Fibroblast of skin of abdomen (primary cell): ENCODE results near the gene GPR15.

ENCODE experiments used
- DNase-seq: peaks from one replicate; pipeline ENCODE4 v3.0.0-alpha.2; 2013

GPR15 gene

DNA sequence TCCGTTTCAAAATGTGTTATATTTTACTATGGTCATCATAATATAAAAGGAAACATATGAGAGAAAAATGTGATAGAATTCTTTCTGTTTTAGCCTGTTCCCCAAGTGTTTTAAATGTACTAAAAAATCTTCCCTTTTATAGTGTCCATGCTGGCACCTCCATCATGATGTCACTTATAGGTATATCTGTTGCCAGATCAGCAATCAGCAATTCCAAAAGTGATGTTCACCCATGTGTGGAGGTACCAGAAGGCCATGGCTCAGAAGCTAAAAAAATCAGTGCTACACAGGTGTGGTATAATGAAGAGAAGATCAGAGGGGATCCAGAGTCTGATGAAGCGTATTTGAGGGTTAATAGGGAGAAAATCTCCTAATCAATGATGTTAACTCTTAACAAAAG is 1.1 kb upstream of the GPR15 start:
- no peak for DNase-seq

DNA sequence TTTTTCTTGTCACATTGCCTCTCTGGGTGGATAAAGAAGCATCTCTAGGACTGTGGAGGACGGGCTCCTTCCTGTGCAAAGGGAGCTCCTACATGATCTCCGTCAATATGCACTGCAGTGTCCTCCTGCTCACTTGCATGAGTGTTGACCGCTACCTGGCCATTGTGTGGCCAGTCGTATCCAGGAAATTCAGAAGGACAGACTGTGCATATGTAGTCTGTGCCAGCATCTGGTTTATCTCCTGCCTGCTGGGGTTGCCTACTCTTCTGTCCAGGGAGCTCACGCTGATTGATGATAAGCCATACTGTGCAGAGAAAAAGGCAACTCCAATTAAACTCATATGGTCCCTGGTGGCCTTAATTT is 478 bp downstream of the GPR15 start:
- DNase-seq = no peak

- DNase-seq = no peak
Measured at GRCh38 chr3:98532709-98533571, 1.2 kb downstream of the GPR15 start.

DNA sequence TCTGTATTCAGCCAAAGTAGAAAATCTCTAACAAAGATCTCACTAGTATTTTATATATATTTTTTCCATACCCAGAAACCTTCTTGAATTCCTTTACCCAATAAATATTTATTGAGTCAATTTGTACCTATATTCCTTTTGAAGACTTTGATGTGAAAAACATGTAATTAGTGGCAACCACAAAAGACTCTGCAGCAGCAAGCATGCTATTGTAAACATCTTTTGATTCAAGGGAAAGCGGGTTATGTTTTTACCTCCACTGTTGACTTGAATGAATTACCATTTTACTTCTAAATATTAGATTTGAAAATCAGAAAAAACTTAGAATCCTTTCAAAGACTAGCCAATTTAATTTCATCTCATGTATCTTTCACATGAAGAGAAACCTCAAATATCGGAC is 2.4 kb downstream of the GPR15 start:
- DNase-seq = no peak

DNA sequence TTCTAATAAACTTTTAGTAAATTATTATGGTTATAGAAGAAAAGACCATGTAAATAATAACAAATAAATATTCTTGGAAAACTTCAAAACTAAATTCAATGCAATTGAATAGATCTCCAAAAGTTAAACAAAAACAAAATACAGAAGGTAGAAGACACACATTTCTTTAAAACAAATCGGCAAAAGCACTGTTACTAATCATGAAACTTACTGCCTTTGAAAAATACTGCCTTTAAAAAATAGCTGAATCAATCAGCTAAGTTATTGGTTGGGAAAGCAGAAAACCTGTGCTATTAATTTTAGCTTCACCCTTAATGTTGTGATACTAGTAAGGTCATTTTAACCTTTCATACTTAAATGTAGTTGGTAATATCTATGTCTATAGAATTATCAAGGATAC is 3.0 kb downstream of the GPR15 start:
- DNase-seq = no peak

DNA sequence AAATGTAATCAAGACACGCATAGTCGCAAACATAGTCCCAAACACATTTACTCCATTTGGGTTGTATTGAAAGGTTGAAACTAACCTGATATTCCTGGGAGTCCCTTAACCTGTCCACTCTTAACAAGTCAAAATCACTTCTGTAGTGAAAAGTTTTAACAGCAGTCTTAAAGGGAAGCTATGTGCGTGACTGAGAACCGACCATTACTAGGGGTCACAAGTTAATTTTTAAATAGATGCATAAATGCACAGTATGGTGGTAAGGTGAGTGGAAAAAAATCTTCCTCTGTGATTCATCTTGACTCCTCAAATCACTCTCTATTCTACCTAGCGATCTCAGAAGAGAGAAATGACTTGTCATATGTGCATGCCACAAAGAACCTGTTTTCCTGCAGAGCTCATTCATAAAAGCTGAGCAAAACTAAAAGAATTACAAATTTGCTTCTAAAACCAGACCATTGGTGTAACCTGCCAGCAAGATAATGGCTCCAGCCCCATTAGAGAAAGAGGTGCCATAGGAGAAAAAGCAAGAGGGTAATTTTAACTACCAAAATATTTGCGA is 4.8 kb downstream of the GPR15 start:
- DNase-seq = no peak

GRCh38 chr3:98540346-98540745 is 8.6 kb downstream of the GPR15 start:
- no peak for DNase-seq

DNA sequence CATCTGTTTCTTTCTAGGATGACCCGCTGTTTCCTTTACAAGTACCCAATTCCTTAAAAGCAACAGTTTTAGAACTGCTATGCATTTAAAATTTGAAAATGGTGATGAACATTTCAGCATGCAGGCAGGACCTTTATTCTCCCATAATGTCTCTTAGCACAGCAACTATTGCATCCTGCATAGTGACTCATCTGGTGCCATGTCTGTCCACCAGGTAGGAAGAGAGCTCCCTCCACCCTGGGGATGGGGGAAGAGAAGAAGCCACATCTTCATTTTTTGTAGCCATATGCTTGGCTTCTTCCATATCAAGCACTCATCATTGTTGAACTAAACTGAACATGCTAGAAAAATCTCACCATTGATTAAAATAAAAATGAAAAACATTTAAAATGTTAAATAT is 9.9 kb downstream of the GPR15 start:
- DNase-seq = no peak

DNA sequence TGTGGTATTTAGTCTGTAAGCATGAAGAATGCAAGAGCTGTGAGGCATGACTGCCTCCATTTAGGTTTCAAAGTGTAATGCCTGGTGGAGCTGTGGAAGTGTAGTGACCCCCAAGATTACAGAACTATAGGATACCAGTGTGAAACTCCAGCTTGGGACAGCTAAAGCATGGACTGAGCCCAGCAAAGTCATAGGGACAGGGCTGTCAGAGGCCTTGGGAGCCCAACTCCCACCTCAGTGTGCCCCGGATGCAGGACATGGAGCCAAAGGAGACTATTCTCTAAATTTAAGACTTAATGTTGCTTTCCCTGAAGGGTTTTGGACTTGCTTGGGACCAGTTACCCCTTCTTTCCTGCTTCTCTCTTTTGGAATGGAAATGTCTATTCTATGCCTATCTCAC is 10.8 kb downstream of the GPR15 start:
- no peak for DNase-seq

- DNase-seq = no peak
Measured at GRCh38 chr3:98545940-98546339, 14.2 kb downstream of the GPR15 start.

DNA sequence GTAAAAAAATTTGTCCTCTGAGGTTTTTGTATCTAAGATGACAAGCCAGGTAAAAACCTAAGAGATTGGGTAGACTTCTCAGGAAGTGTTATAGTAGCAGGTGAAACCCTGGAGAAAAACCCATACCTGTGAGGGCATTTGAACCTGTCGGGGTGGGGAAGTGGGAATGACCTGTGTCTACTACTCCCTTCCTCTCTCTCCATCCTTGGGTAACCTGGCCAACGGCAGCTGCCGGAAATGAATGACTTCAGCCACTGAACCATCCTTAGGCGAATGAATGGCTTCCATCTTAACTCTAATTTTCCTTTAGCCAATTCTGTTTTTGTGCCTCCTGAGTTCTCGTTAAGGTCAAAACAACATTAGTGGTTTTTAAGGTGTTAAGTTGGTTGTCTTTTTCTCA is 16.8 kb downstream of the GPR15 start:
- no peak for DNase-seq

- DNase-seq = no peak
Measured at GRCh38 chr3:98550833-98551232, 19.1 kb downstream of the GPR15 start.

DNA sequence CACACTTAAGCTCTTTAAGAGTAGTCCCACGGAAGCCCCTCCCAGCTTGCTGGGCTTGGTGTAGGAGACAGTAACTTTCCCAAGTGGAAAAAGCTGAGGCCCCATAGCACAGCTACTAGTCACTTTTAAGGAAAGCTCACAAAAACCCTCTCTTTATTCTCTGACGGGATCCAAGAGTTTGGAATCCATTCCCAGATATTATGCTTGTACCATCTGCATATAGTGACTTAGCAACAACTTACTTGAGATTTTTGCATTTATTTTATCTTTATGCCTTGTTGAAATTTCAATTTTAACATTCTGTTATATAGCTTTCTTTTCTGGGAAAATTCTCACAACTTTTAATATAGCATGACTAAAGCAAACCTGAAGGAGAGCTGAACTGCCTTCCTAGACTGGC is 19.5 kb downstream of the GPR15 start:
- DNase-seq = no peak

- DNase-seq = no peak
Measured at GRCh38 chr3:98551754-98552153, 20.0 kb downstream of the GPR15 start.

DNA sequence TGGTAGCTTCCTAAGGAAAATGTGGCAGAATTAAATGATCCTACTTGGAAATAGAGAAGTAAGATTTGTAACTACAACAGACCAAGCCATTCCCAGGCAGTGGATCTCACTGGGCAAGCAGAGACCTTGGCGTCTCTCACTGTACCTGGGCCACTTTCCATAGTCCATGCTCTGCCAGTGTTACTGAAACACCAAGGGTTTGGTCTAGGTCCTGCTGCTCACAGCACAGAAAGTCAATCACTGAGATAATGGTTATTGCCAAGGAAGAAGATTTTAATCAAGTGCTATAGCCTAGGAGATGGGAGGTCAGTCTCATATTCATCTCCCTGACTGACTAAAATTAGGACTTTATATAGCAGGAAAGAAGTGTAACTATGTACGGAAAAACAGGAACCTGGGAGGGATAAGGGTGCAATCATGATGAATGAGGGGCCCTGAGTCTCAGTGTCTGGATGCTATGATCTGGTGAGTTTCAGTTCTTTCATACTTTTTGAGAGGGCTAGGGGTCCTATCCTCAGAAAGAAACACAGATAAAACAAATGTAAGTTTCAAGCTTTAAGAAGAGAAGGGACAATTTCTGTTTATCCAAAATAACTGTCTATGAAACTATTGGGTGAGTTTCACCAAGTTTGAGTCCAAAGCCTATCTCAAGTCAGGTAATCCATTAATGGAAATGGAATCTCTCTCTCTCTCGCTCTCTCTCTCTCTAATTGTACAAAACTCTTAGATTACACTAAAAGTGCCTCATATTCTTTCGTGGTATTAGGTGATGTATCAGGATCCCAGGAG is 20.6 kb downstream of the GPR15 start:
- no peak for DNase-seq

- no peak for DNase-seq
Measured at GRCh38 chr3:98553021-98553563, 21.3 kb downstream of the GPR15 start.

DNA sequence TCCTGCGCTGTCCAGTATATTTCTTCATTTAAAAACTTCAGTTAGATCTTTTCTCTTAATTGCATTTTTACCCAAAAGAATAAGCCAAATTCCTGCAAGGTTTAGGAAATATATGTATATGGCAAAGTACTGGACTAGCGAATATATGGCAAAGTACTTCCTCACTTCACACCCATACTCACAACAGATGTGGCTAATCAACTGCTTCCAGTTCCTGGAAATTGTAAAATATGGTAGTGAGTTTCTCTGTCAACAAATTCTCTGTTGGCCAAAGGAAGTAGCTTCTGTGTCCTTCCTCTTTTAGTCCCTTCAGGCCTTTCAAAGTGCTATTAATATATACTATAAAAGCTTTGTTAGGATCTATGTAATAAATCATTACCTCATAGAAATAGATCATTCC is 22.0 kb downstream of the GPR15 start:
- no peak for DNase-seq

- DNase-seq = no peak
Measured at GRCh38 chr3:98554580-98554979, 22.8 kb downstream of the GPR15 start.

GRCh38 chr3:98555025-98555379 is 23.2 kb downstream of the GPR15 start:
- DNase-seq = no peak

DNA sequence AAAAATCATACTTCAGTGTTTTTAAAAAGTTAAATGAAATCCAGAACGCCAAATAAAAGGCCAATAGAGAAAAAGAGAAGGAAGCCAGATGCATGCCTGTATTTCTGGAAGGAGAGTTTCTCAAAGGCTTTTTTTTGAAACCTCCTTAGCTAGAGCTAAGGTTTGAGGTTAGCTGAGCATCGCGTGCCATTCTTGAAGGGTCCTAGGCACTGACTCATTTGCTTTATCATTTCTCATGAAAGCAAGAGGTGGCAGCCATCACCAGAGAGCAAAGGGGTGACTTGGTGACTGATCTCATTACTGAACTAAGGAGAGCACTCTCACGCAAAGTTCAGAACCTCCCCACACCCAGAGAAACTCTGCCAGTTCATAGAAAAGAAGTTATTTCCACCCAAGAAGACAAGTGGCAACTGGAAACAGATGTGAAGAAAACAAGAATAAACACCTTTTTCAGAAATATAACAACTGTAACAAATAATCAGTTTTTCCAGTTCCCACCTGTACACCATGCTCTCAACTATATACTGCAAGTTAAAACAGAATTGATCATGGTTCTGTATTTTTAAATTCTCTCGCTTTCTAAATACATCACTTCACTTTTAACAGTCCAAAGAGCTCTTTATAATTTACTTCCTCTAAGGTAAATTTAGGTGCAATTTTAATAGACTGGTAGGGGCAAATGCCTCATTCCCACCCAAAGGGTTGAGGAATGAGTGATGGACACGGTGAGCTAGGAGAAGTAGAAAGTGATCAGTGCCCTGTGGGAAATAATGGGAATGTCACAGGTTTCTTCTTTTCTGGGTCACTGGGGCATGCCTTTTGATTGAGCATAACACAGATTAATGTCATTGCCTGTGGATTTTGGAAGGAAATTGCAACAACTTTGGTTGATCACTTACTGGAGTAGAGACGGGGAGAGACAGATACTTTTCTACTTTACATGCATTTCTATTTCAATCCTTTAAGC is 24.7 kb downstream of the GPR15 start:
- no peak for DNase-seq

- DNase-seq = no peak
Measured at GRCh38 chr3:98557324-98558010, 25.7 kb downstream of the GPR15 start.
